Gastrocnemius medialis (tissue), 4 donors: ENCODE measurements around the gene DPP10.

Experiments used
- CTCF ChIP-seq, 5 experiments: fragments of 450-650 bp in 3 of 5; fragments of 200-600 bp in 2 of 5; sonication (generic) in 2 of 5; IDR thresholded peaks in 4 of 5; conservative IDR thresholded peaks in 1 of 5; 1 replicate in 4 of 5; 2 replicates in 1 of 5; pipeline ENCODE4 v1.5.1; 2016 to 2019; ENCODE audit warnings: antibody characterized with exemption in 5 of 5, mild to moderate bottlenecking in 3 of 5, moderate library complexity in 3 of 5
- POLR2A ChIP-seq, 2 donors: fragments of 450-650 bp; IDR thresholded peaks; one replicate each; pipeline ENCODE4 v1.6.1; 2017; ENCODE audit warnings: antibody characterized with exemption in 2 of 2, mild to moderate bottlenecking in 2 of 2, moderate library complexity in 2 of 2

GRCh38 chr2:114800371-114800770, 357.9 kb downstream of the DPP10 start:
- TF ChIP-seq CTCF (IDR thresholded peaks at IDR 0.05 in 4 of 5, conservative IDR thresholded peaks at IDR 0.05 in 1 of 5) (no peak), POLR2A (IDR thresholded peaks at IDR 0.05) (no peak)
